DOHH2 (cell line): ENCODE results near the gene MIA.
"Not testable (repeated sequence)": the region's sequence is repeated elsewhere in the genome, so short reads cannot be mapped to it uniquely, and the experiment has no call there.

Experiments
- H3F3A ChIP-seq: fragments of 200-600 bp; sonication (generic), shearing (Covaris generic); 2 replicates; pipeline ENCODE4 v1.6.0; 2016; ENCODE audit warnings: antibody characterized with exemption, mild to moderate bottlenecking; ENCODE audit not compliant: control insufficient read depth, insufficient read depth
- H3K27ac ChIP-seq: fragments of 200-600 bp; sonication (generic); 2 replicates; pipeline ENCODE4 v1.5.1; 2014; ENCODE audit warnings: low read depth, mild to moderate bottlenecking, low read length, moderate library complexity
- H3K27me3 ChIP-seq: fragments of 200-600 bp; sonication (generic); 2 replicates; pipeline ENCODE4 v1.6.1; 2014; ENCODE audit warnings: mild to moderate bottlenecking, low read length, mixed read lengths; ENCODE audit not compliant: control insufficient read depth
- H3K36me3 ChIP-seq: fragments of 200-600 bp; sonication (generic); 2 replicates; pipeline ENCODE4 v1.6.1; 2014; ENCODE audit warnings: mild to moderate bottlenecking, low read length, moderate library complexity, mixed read lengths; ENCODE audit not compliant: control insufficient read depth
- H3K4me1 ChIP-seq: fragments of 200-600 bp; sonication (generic); 2 replicates; pipeline ENCODE4 v1.6.1; 2014; ENCODE audit warnings: mild to moderate bottlenecking, low read length, mixed read lengths; ENCODE audit not compliant: control insufficient read depth
- H3K4me2 ChIP-seq: fragments of 200-600 bp; sonication (generic); 2 replicates; pipeline ENCODE4 v1.6.0; 2014; ENCODE audit warnings: mild to moderate bottlenecking, low read length, moderate library complexity
- H3K4me3 ChIP-seq: fragments of 200-600 bp; sonication (generic); 2 replicates; pipeline ENCODE4 v1.5.1; 2014; ENCODE audit warnings: mild to moderate bottlenecking, low read length, mixed read lengths
- H3K79me2 ChIP-seq: fragments of 200-600 bp; sonication (generic); 2 replicates; pipeline ENCODE4 v1.6.1; 2014; ENCODE audit warnings: mild to moderate bottlenecking, low read length, mixed read lengths; ENCODE audit not compliant: control insufficient read depth
- H3K9me2 ChIP-seq: fragments of 200-600 bp; sonication (generic); replicated peaks from 2 replicates; pipeline ENCODE4 v1.6.1; 2014; ENCODE audit warnings: mild to moderate bottlenecking, low read length, mixed read lengths; ENCODE audit not compliant: control insufficient read depth
- H3K9me3 ChIP-seq: fragments of 200-600 bp; sonication (generic); 2 replicates; pipeline ENCODE4 v1.6.1; 2014; ENCODE audit warnings: antibody characterized with exemption, low read length, mixed read lengths; ENCODE audit not compliant: control insufficient read depth, insufficient read depth
- H4K20me1 ChIP-seq: fragments of 200-600 bp; sonication (generic); 2 replicates; pipeline ENCODE4 v1.6.0; 2014; ENCODE audit warnings: low read depth, mild to moderate bottlenecking, antibody characterized with exemption, low read length, moderate library complexity; ENCODE audit not compliant: control insufficient read depth, insufficient read depth
- CTCF ChIP-seq: fragments of 200-600 bp; sonication (generic); IDR thresholded peaks from one replicate; pipeline ENCODE4 v1.5.1; 2014; ENCODE audit warnings: antibody characterized with exemption, mild to moderate bottlenecking, low read depth, low read length; ENCODE audit not compliant: poor library complexity, severe bottlenecking
- EZH2phosphoT487 ChIP-seq: fragments of 200-600 bp; sonication (generic); IDR thresholded peaks from 2 replicates; pipeline ENCODE4 v1.6.1; 2017; ENCODE audit warnings: borderline replicate concordance, mild to moderate bottlenecking, antibody characterized with exemption, low read length, moderate library complexity, mixed read lengths

The MIA gene

GRCh38 chr19:40774916-40775631 lies at the start of gene MIA:
Gene MIA, plus strand, starts transcription at chr19:40775521. Its CDS starts 22 bp downstream, at chr19:40775543.
- H3F3A ChIP-seq, result peaks cover 24% of the 10 kb centered on the region
- H3K9me3 ChIP-seq, result peaks cover 4% of the 10 kb centered on the region; the same call in 1 of the 2 replicates
- no peaks in the 10 kb centered on the region for H3K27me3 ChIP-seq
- H3K4me2 ChIP-seq, result no peak within 1 kb of the TSS
- H3K79me2 ChIP-seq, result peaks cover 12% of the 10 kb centered on the region
- H3K27ac ChIP-seq, result no peak within 1 kb of the TSS
- TF ChIP-seq EZH2phosphoT487, result no peak
- TF ChIP-seq CTCF, result no peak
- H3K4me3 ChIP-seq, result no peak within 1 kb of the TSS
- H3K9me2 ChIP-seq, result no peaks in the 10 kb centered on the region
- peaks cover 51% of the 10 kb centered on the region for H3K4me1 ChIP-seq
- no peaks in the 10 kb centered on the region for H4K20me1 ChIP-seq
- peaks cover 6% of the 10 kb centered on the region; the same call in 1 of the 2 replicates for H3K36me3 ChIP-seq

DNA sequence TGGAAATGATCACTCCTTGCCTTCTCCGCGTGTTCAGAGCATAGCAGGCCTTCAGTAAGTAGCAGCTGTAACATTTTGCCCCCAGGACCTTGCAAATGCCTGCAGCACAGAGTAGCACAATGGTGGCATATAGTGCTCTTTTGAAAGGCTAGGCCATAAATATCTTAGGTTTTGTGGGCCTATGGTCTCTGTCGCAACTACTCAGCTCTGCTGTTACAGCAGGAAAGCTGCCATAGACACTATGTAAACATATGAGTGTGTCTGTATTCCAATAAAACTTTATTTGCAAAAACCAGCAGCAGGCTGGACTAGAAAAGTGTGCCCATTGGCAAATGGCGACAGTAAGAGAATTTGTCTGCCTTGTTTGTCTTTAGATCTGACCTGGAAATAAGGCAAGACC lies 49.0 kb upstream of the MIA start:
- H3K4me1 ChIP-seq, result no peaks in the 10 kb centered on the region
- no peak overlapping the region for H3K4me3 ChIP-seq
- TF ChIP-seq EZH2phosphoT487, result no peak
- TF ChIP-seq CTCF, result no peak
- H3K36me3 ChIP-seq, result peaks cover 3% of the 10 kb centered on the region; the same call in 1 of the 2 replicates
- no peaks in the 10 kb centered on the region for H4K20me1 ChIP-seq
- no peaks in the 10 kb centered on the region for H3K9me3 ChIP-seq
- H3K27me3 ChIP-seq, result no peaks in the 10 kb centered on the region
- no peaks in the 10 kb centered on the region for H3K79me2 ChIP-seq
- H3K27ac ChIP-seq, result no peak overlapping the region
- H3K4me2 ChIP-seq, result no peak overlapping the region
- H3F3A ChIP-seq, result no peaks in the 10 kb centered on the region
- H3K9me2 ChIP-seq, result no peaks in the 10 kb centered on the region

GRCh38 chr19:40730065-40730464 lies 45.3 kb upstream of the MIA start:
- not testable (repeated sequence) for H3K36me3 ChIP-seq, H3K27me3 ChIP-seq, H4K20me1 ChIP-seq, H3K4me1 ChIP-seq, H3F3A ChIP-seq, H3K9me2 ChIP-seq, H3K79me2 ChIP-seq, H3K4me3 ChIP-seq, H3K27ac ChIP-seq, H3K4me2 ChIP-seq, H3K9me3 ChIP-seq

DNA sequence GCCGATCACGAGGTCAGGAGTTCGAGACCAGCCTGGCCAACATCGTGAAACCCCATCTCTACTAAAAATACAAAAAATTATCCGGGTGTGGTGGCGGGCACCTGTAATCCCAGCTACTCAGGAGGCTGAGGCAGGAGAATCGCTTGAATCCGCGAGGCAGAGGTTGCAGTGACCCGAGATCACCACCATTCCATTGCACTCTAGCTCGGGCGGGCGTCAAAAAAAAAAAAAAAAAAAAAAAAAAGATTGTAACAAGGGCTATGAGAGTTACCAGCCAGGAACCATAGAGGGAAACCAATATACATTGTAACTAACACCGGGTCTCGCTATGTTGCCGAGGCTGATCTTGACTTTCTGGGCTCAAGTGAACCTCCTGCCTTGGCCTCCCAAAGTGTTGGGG lies 43.0 kb upstream of the MIA start:
- H3K36me3 ChIP-seq, H3K79me2 ChIP-seq, H4K20me1 ChIP-seq, H3F3A ChIP-seq, H3K4me1 ChIP-seq, H3K4me2 ChIP-seq, H3K27ac ChIP-seq, H3K4me3 ChIP-seq, H3K9me2 ChIP-seq, H3K27me3 ChIP-seq, H3K9me3 ChIP-seq: not testable (repeated sequence)
